GM12892 (cell line): ENCODE data around the gene ANKRD52.

Source experiments
- POLR2A ChIP-seq: IDR thresholded peaks from 2 replicates; pipeline ENCODE4 v1.6.1; 2011; ENCODE audit warnings: low read depth, low read length, control low read depth
- POLR2AphosphoS5 ChIP-seq: IDR thresholded peaks from 2 replicates; pipeline ENCODE4 v1.6.1; 2011; ENCODE audit warnings: low read depth, low read length, control low read depth
- TAF1 ChIP-seq: IDR thresholded peaks from 2 replicates; pipeline ENCODE4 v1.6.1; 2011; ENCODE audit warnings: low read depth, mild to moderate bottlenecking, control low read depth, low read length, borderline replicate concordance

DNA sequence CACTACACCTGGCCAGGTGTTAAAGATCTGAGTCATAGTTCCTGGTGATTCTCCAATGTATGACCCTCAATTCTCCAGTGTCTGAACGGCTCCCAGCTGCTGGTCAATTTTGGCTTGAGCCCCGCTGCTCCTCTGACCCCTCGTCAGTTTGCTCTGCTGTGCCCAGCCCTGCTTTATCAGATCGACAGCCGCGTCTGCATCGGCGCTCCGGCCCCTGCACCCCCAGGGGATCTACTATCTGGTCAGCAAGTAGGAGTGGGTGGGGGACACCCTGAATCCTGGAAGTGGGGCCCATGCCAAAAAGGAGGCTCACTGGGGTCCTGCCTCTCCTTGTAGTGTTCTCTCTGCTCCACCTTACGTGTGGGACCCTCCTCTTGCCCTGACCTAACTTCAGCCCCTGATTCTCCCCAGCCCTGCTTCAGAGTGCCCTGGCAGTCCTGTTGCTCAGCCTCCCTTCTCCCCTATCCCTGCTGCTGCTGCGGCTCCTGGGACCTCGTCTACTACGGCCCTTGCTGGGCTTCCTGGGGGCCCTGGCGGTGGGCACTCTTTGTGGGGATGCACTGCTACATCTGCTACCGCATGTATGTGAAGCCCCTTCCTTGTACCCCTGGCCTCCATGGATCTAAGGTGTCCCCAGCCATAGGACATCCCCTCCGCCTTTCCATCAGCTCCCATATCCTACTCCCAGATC lies 23.3 kb downstream of the ANKRD52 start:
- TF ChIP-seq TAF1 (no peak), POLR2AphosphoS5 (0 out of 2 replicates have a peak, but pooled peaks have one; percentile 32), POLR2A (no peak)
